ENCODE measurements around the gene CACNA1S.
A peak's percentile ranks its signal among the peaks of the same experiment; 100 is the strongest.

CACNA1S gene

GRCh38 chr1:201024625-201024998 is 87.6 kb downstream of the CACNA1S start:
- no peak for DNase-seq

GRCh38 chr1:201023920-201024624 is 88.2 kb downstream of the CACNA1S start:
- DNase-seq: no peak

GRCh38 chr1:201023517-201023902 is 88.7 kb downstream of the CACNA1S start, which contains the start of gene KIF21B:
Gene KIF21B, minus strand, starts transcription at chr1:201023714. Its CDS starts 331 bp downstream, at chr1:201023383.
- peak; percentile 71 for DNase-seq

- no peak for DNase-seq
These were observed 89.3 kb downstream of the CACNA1S start for GRCh38 chr1:201022820-201023516.

GRCh38 chr1:201022493-201022819 is 89.8 kb downstream of the CACNA1S start:
- DNase-seq: no peak

- no peak for DNase-seq
These were observed 90.4 kb downstream of the CACNA1S start for GRCh38 chr1:201021630-201022492.

GRCh38 chr1:201020721-201021629 is 91.3 kb downstream of the CACNA1S start:
- no peak for DNase-seq

GRCh38 chr1:201020040-201020591 is 92.1 kb downstream of the CACNA1S start:
- no peak for DNase-seq

GRCh38 chr1:201019321-201019977 is 92.8 kb downstream of the CACNA1S start:
- DNase-seq: peak; percentile 73

GRCh38 chr1:201017828-201018163 is 94.4 kb downstream of the CACNA1S start:
- DNase-seq: no peak

- no peak for DNase-seq
These were observed 95.0 kb downstream of the CACNA1S start for GRCh38 chr1:201016943-201017827.

- peak; percentile 64 for DNase-seq
These were observed 96.0 kb downstream of the CACNA1S start for GRCh38 chr1:201016211-201016651.

- DNase-seq: no peak
These were observed 96.6 kb downstream of the CACNA1S start for GRCh38 chr1:201015551-201016091.

- DNase-seq: no peak
These were observed 97.4 kb downstream of the CACNA1S start for GRCh38 chr1:201014816-201015200.

GRCh38 chr1:201013991-201014815 is 98.0 kb downstream of the CACNA1S start:
- no peak for DNase-seq

- no peak for DNase-seq
These were observed 99.2 kb downstream of the CACNA1S start for GRCh38 chr1:201013031-201013485.

GRCh38 chr1:201011616-201012015 is 100.6 kb downstream of the CACNA1S start:
- DNase-seq: no peak

- DNase-seq: no peak
These were observed 102.1 kb downstream of the CACNA1S start for GRCh38 chr1:201009962-201010645.
